Spinal cord (tissue), 10 donors: Measurements from ENCODE around the gene BTBD9. TPM values are rescaled to one million over a fixed set of nuclear protein-coding genes. Genes with fewer than 3 reads are reported as not detected.
A peak's percentile ranks its signal among the peaks of the same experiment; 100 is the strongest.

ENCODE experiments used
- DNase-seq, 6 donors: peaks; one replicate each; pipeline versions ENCODE4 v3.0.0 to v3.0.0-alpha.2; 2013 to 2015; ENCODE audit warnings: low spot score in 6 of 6, low read depth in 4 of 6
- H3K27ac ChIP-seq: one replicate; pipeline ENCODE4 v1.5.1; 2013; ENCODE audit warnings: low read depth, low read length, control low read depth
- H3K27me3 ChIP-seq: one replicate; pipeline ENCODE4 v1.6.1; 2013; ENCODE audit warnings: low read length; ENCODE audit not compliant: control insufficient read depth, insufficient read depth
- H3K36me3 ChIP-seq: one replicate; pipeline ENCODE4 v1.6.1; 2013; ENCODE audit warnings: low read length; ENCODE audit not compliant: control insufficient read depth, insufficient read depth
- H3K4me1 ChIP-seq: one replicate; pipeline ENCODE4 v1.6.1; 2013; ENCODE audit warnings: low read length; ENCODE audit not compliant: control insufficient read depth, insufficient read depth
- H3K4me3 ChIP-seq: one replicate; pipeline ENCODE4 v1.5.1; 2013; ENCODE audit warnings: low read depth, low read length, control low read depth
- H3K9me3 ChIP-seq: one replicate; pipeline ENCODE4 v1.6.1; 2013; ENCODE audit warnings: low read length; ENCODE audit not compliant: control insufficient read depth, insufficient read depth
- WGBS: methylation state at CpG from one replicate; pipeline ENCODE4 v1.1.5; 2013; ENCODE audit warnings: missing lambda C conversion rate; ENCODE audit not compliant: insufficient coverage; 5-methylcytosine and 5-hydroxymethylcytosine counted together
- polyA plus RNA-seq, 2 donors: library from polyadenylated mRNA; unstranded; fragments of 120-200 nt; gene quantifications; one replicate each; pipeline ENCODE4 v1.2.1, GENCODE V29; 2013; ENCODE audit not compliant: insufficient read length in 2 of 2
- total RNA-seq, 2 donors: library from RNA; depleted of rRNA in 1 of 2; stranded (reverse); fragments of 120-200 nt in 1 of 2; fragments of >200 nt in 1 of 2; gene quantifications; one replicate each; pipeline versions ENCODE4 v1.2.3 to v1.2.4, GENCODE V29; 2013 to 2014
- donor health status: healthy.

BTBD9 gene
- total and polyA plus RNA-seq, 4 donors: 14.6 to 38.6 (median 16.9) TPM

DNA sequence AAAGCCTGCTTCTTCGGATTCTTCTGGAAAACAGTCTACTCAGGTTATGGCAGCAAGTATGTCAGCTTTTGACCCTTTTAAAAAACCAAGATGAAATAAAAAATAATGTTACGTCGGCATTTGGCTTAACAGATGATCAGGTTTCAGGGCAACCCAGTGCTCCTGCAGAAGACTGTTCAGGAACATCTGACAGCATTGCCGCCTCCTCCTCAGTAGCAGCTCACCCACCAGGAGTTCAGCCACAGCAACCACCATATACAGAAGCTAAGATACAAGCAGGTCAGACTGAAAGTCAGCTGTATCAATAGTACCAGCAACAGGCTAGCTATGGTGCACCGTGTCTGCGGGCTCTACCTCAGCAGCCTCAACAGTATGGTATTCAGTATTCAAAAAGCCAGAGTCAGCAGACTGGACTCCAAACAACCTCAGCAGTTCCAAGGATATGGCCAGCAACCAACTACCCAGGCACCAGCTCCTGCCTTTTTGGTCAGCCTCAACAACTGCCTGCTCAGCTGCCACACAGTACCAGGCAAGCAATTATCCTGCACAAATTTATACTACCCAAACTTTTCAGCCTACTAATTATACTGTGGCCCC is 51.9 kb downstream of the BTBD9 start:
- no peaks in the 10 kb centered on the region for H3K4me1 ChIP-seq
- no peaks in the 10 kb centered on the region for H3K9me3 ChIP-seq
- WGBS: 92% methylated on average over 5 of the region's 6 CpGs
- DNase-seq: no peak
- no peak overlapping the region for H3K4me3 ChIP-seq
- H3K27ac ChIP-seq: no peak overlapping the region
- H3K36me3 ChIP-seq: peaks cover 3% of the 10 kb centered on the region
- no peaks in the 10 kb centered on the region for H3K27me3 ChIP-seq

DNA sequence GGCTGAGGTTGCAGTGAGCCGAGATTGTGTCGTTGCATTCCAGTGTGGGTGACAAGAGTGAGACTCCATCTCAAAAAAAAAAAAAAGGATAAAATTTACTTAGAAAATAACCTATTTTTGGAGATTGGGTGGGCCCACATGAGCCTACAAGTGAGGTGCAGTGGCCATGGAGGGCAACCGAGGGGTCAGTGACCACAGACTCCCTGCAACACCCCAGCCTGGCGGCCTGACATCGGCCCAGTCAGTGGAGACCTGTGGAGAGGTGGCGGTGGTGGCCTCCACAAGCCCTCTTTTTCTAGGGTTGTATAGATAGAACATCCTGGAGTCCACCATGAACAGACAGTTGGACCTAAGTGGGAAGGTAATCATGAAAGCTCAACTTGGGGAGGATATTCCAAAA is 52.7 kb downstream of the BTBD9 start:
- DNase-seq: no peak
- peaks cover 3% of the 10 kb centered on the region for H3K36me3 ChIP-seq
- H3K4me1 ChIP-seq: no peaks in the 10 kb centered on the region
- no peak overlapping the region for H3K27ac ChIP-seq
- no peaks in the 10 kb centered on the region for H3K27me3 ChIP-seq
- WGBS: no CpG with 5 or more reads among the region's 6 CpGs
- H3K9me3 ChIP-seq: no peaks in the 10 kb centered on the region
- no peak overlapping the region for H3K4me3 ChIP-seq

DNA sequence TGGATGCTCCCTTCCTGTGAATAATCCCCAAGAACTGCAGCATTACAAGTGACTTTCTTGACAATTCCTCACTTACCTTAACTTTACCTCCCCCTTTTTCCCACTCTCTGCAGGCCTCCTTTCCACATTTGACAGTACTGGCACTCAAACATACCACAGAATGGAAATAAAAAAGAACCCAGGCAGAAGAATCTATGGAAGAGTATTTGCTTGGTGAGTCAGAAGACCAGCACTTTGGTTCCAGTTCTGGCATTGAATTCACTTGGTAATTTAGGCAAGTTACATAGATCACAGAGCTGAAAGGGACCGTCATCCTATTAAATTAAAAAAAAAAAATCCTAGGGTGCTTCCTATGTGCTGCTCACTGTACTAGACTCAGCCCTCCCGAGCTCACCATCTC is 55.0 kb downstream of the BTBD9 start:
- no peaks in the 10 kb centered on the region for H3K27me3 ChIP-seq
- no peaks in the 10 kb centered on the region for H3K4me1 ChIP-seq
- DNase-seq: no peak
- H3K27ac ChIP-seq: no peak overlapping the region
- H3K9me3 ChIP-seq: no peaks in the 10 kb centered on the region
- no peaks in the 10 kb centered on the region for H3K36me3 ChIP-seq
- no peak overlapping the region for H3K4me3 ChIP-seq
- 60% methylated on average over 1 of the region's 2 CpGs for WGBS

DNA sequence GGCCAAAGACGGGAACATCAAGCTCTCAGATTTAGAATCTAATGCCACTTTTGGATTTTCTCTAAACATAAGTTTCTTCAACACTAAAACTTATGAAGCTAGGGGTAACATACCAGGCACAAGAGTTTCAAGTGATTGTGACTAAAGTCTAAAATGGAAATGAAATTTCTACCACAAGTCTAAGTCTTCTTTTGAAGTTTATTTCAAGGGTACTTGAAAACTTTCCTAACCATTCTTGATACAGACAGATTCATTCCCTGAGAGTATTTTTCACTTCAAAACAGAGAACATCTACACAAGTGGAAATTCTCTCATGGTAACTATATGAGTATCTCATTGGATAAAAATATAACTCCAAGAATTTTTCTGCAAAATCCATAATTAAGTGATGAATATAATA is 56.2 kb downstream of the BTBD9 start:
- Histone ChIP-seq H3K27me3 (no peaks in the 10 kb centered on the region), H3K9me3 (no peaks in the 10 kb centered on the region), H3K4me1 (no peaks in the 10 kb centered on the region), H3K36me3 (no peaks in the 10 kb centered on the region), H3K27ac (no peak overlapping the region), H3K4me3 (no peak overlapping the region)
- no peak for DNase-seq
- WGBS: no CpG with 5 or more reads among the region's 1 CpG

DNA sequence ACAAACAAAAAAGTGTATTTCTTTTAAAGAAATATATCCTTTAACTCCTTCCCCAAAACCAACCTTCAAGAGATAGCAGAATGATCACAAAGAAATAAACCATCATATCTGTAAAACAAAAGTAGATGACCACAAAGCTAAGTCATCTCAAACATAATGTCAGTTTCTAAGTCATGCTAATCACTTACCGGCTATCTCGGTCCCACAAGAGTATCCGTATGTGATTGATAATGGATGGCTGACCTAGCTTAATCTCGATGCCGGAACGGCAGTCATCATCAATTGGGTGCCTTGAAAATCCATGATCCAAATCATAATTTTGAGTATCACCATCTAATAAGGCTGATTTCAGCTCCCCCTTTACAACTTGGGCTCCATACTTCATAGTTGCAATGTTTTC is 59.7 kb downstream of the BTBD9 start:
- no peaks in the 10 kb centered on the region for H3K36me3 ChIP-seq
- H3K27ac ChIP-seq: no peak overlapping the region
- no peaks in the 10 kb centered on the region for H3K4me1 ChIP-seq
- no peak for DNase-seq
- WGBS: no CpG with 5 or more reads among the region's 6 CpGs
- H3K9me3 ChIP-seq: no peaks in the 10 kb centered on the region
- no peaks in the 10 kb centered on the region for H3K27me3 ChIP-seq
- H3K4me3 ChIP-seq: no peak overlapping the region

DNA sequence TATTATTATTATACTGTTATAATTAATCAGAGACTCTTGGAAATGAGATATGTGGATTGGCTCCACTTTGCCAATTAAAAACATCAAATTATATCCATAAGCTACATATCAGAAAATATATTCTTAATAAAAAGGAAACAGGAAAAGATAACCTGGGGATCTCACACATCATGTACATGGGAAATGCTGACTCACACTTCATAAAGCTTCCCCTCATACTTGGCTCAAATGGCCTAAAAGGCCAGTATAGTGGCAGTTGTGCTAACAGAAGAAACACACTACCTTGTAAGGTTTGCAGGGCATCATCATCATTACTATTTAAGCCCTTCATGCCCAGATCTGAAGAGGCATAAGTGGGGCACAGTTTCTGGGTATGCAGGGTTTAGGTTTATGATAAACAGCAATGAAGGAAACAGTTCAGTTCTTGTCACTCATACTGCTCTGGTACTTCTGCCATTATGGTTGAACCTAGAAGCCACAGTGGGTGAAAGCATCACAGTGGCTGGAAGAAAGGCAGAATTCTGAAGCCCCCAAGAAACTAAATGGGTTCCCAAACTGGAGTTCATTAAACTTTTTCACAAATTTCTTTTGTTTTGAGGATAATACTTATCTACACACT is 60.6 kb downstream of the BTBD9 start:
- no peak for DNase-seq
- Histone ChIP-seq H3K27ac (no peak overlapping the region), H3K4me3 (no peak overlapping the region), H3K9me3 (no peaks in the 10 kb centered on the region), H3K27me3 (no peaks in the 10 kb centered on the region), H3K4me1 (no peaks in the 10 kb centered on the region), H3K36me3 (no peaks in the 10 kb centered on the region)

DNA sequence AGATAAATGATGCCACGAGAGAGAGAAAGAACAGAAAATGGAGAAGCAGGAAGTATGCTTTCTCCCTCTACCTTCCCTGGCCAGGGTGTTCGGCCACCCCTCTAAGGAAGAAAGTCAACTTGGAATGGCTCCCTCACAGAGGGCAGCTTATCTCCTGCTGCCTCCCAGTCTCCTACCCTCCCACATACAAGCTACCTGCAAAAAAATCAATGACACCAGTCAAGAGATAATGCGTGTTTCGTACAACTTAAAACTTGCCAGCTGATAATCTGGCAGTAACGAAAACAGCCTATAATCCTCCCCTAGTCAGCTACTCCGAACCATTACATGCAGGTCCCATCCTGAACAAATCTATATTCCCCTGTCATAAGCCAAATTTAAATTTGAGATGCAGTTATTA is 61.7 kb downstream of the BTBD9 start:
- Histone ChIP-seq H3K4me1 (no peaks in the 10 kb centered on the region), H3K27me3 (no peaks in the 10 kb centered on the region), H3K36me3 (no peaks in the 10 kb centered on the region), H3K27ac (no peak overlapping the region), H3K4me3 (no peak overlapping the region), H3K9me3 (no peaks in the 10 kb centered on the region)
- no peak for DNase-seq
- WGBS: 100% methylated on average over 4 of the region's 6 CpGs

DNA sequence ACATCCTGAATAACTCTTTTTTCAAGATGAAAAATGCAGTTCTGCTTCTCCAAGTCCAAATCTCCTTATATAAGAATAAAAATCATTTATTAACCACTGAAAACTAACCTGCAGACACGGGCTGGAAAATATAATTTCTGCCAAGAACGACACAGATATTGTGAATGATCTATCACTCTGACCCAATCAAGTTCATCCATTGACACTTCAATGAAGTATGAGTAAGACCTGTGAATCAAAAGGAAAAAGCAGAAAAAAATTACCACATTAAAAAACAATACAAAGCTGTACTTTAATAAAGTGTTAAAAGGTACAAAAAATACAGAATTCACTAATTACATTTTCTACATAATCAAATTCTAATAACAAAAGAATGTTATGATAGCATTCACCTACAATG is 62.2 kb downstream of the BTBD9 start:
- Histone ChIP-seq H3K36me3 (no peaks in the 10 kb centered on the region), H3K4me3 (no peak overlapping the region), H3K27ac (no peak overlapping the region), H3K27me3 (no peaks in the 10 kb centered on the region), H3K4me1 (no peaks in the 10 kb centered on the region), H3K9me3 (no peaks in the 10 kb centered on the region)
- no peak for DNase-seq
- WGBS: no CpG with 5 or more reads among the region's 2 CpGs

DNA sequence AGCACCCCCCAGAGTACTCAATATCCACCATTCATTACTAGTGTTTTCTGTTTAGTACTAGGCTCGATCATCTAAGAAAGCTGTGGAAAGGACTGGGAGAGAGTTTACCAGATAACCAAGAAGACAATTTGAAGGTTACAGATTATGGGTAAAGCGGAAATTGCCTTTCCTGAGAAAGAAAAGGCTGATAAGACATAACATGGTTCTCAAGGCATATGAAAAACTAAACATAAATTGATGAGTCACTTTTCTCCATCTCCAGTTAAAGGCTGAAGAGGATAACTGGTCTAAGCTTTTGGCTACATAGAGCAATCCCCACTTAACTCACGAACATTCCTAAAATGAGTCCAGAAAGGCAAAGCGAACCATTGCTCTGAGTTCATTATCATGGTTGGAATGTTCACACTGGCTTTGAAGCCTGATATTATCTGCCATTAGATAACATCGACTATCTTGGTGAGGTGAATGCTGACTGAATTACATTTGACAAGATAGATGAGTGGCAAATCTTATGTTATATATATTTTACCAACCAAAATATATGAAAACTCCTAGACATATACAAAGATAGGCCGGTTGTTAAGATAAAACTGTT is 65.8 kb downstream of the BTBD9 start:
- DNase-seq: no peak
- no peaks in the 10 kb centered on the region for H3K36me3 ChIP-seq
- H3K27ac ChIP-seq: no peak overlapping the region
- no CpG with 5 or more reads among the region's 6 CpGs for WGBS
- H3K4me3 ChIP-seq: no peak overlapping the region
- no peaks in the 10 kb centered on the region for H3K4me1 ChIP-seq
- H3K27me3 ChIP-seq: no peaks in the 10 kb centered on the region
- H3K9me3 ChIP-seq: no peaks in the 10 kb centered on the region

DNA sequence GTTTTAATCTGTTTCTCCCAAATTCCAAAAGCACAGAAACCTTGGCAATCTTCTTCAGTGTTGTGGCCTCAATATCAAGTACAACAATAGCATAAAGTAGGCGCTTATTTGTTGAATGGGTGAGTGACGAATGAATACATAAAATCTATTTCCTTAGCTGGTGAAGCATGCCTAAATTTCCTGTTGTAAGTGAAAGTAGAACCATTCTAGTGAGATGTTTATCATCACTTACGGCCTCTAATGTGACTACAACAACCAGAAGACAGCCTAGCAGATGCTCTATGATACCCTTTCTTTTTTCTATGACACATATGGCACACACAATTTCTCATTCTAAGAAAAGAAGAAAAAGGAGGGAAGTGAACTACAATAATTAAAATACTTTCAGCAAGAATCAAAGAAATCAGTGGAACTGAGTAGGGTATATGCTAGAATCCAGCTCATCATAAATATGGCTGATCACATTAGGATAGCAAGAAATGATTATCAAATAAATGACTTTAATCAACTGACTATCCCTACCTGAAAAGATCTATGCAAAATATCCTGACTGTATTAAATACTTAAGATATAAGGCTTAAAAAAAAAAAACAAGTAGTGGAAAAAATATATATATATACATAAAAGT is 67.4 kb downstream of the BTBD9 start:
- no peaks in the 10 kb centered on the region for H3K27me3 ChIP-seq
- no peaks in the 10 kb centered on the region for H3K9me3 ChIP-seq
- no peaks in the 10 kb centered on the region for H3K36me3 ChIP-seq
- H3K4me1 ChIP-seq: no peaks in the 10 kb centered on the region
- no peak overlapping the region for H3K4me3 ChIP-seq
- H3K27ac ChIP-seq: no peak overlapping the region
- peak in 1 of 6 donors; percentile 29 for DNase-seq
- WGBS: no CpG with 5 or more reads among the region's 3 CpGs
